CD4-positive, alpha-beta T cell (primary cell): ENCODE data around the gene GRIN3A. TPM values are rescaled to one million over a fixed set of nuclear protein-coding genes. Genes with fewer than 3 reads are reported as not detected.

Experiments
- ATAC-seq: fragments of 200-7000 bp; cut with Tn5 transposase; one replicate; pipeline ENCODE4 v1.10.0; 2022; ENCODE audit warnings: mild to moderate bottlenecking; ENCODE audit not compliant: poor library complexity
- CTCF ChIA-PET: fragments of 350-600 bp; sonication (Branson Sonifier 250); formaldehyde crosslinking; loops from one replicate; lab custom pipeline; 2021; ENCODE audit warnings: antibody characterized with exemption, inconsistent platforms; lab: Charles Lee
- POLR2A ChIA-PET: fragments of 350-600 bp; sonication (Branson Sonifier 250); formaldehyde crosslinking; loops from one replicate; lab custom pipeline; 2021; ENCODE audit warnings: antibody characterized with exemption, inconsistent platforms; lab: Charles Lee
- DNase-seq, 14 experiments: peaks; one replicate each; pipeline ENCODE4 v3.0.0-alpha.2; 2013 to 2020; ENCODE audit warnings: mixed read lengths in 2 of 14
- H3K27ac ChIP-seq, 2 donors: one replicate each; pipeline versions ENCODE4 v1.5.1 to v1.7.0; 2013; ENCODE audit warnings: low read length in 2 of 2, low read depth in 1 of 2, mild to moderate bottlenecking in 1 of 2
- H3K27me3 ChIP-seq, 2 experiments: 1 replicate in 1 of 2; 2 replicates in 1 of 2; pipeline versions ENCODE4 v1.6.1 to v1.7.0; 2013; ENCODE audit warnings: low read length in 2 of 2, control low read depth in 1 of 2, mild to moderate bottlenecking in 1 of 2, moderate library complexity in 1 of 2; ENCODE audit not compliant: insufficient read depth in 2 of 2, control insufficient read depth in 1 of 2
- H3K36me3 ChIP-seq: one replicate; pipeline ENCODE4 v1.6.1; 2013; ENCODE audit warnings: low read length, control low read depth; ENCODE audit not compliant: insufficient read depth
- H3K4me1 ChIP-seq: one replicate; pipeline ENCODE4 v1.6.1; 2013; ENCODE audit warnings: low read length, control low read depth; ENCODE audit not compliant: insufficient read depth
- H3K4me3 ChIP-seq: one replicate; pipeline ENCODE4 v1.5.1; 2013; ENCODE audit warnings: mild to moderate bottlenecking, low read length, moderate library complexity
- H3K9me3 ChIP-seq, 2 experiments: 1 replicate in 1 of 2; 2 replicates in 1 of 2; pipeline versions ENCODE4 v1.6.1 to v1.7.0; 2013; ENCODE audit warnings: low read length in 2 of 2, mild to moderate bottlenecking in 2 of 2, control low read depth in 1 of 2, moderate library complexity in 1 of 2; ENCODE audit not compliant: control insufficient read depth in 1 of 2, insufficient read depth in 1 of 2
- H3K27ac Mint-ChIP-seq: one replicate; pipeline ENCODE4 v1.8.0; 2020; ENCODE audit warnings: mixed read lengths
- H3K27me3 Mint-ChIP-seq: one replicate; pipeline ENCODE4 v1.8.0; 2021; ENCODE audit warnings: mixed read lengths
- H3K36me3 Mint-ChIP-seq: one replicate; pipeline ENCODE4 v1.8.0; 2021; ENCODE audit warnings: low read depth, mixed read lengths
- H3K4me1 Mint-ChIP-seq: one replicate; pipeline ENCODE4 v1.8.0; 2021; ENCODE audit warnings: low read depth, mixed read lengths
- H3K4me3 Mint-ChIP-seq: one replicate; pipeline ENCODE4 v1.8.0; 2020; ENCODE audit warnings: mild to moderate bottlenecking, mixed read lengths
- H3K9me3 Mint-ChIP-seq: one replicate; pipeline ENCODE4 v1.8.0; 2020; ENCODE audit warnings: mixed read lengths
- intact Hi-C, 2 experiments: fragments of 100-400 bp; cut with DNase I in 1 of 2; cut with micrococcal nuclease in 1 of 2; formaldehyde crosslinking; loops; one replicate each; pipeline versions ENCODE4 v1.15.1 to v1.9.0; 2023 to 2025; cut with DNase I, micrococcal nuclease
- total RNA-seq, 174 experiments: library from RNA in 2 of 174; stranded (reverse) in 2 of 174; gene quantifications; one replicate each; pipeline ENCODE4 v1.2.3 and lab custom pipeline; 2021 to 2026
- TF ChIP-seq, protein P1 (sequence below): fragments of 200-600 bp; IDR thresholded peaks from one replicate; pipeline ENCODE4 v1.8.0; 2022; ENCODE audit warnings: antibody characterized with exemption, mild to moderate bottlenecking

GRIN3A gene
- total RNA-seq, 2 experiments from 2014 or later = 0.03 TPM; not detected in 1

DNA sequence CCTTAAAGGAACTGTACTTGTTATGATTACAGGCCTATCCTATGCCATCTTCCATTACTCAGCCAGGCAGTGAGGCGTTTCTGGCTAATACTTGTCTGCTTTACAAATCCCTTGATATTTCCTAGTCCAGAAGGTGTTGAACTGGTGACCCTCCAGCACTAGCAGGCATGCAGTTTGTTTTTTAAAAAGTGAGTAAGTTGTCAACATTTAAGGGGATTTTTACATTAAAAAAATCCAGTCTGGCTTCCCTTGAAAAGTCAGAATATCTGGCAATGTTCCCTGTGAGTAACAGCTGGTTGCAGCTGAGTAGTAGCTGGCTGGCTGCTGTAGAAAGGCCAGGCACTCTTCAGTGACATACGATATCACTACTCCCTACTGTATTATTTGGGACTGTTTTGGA, 21.8 kb downstream of the GRIN3A start:
- no peaks in the 10 kb centered on the region for H3K27me3 ChIP-seq
- POLR2A ChIA-PET = no interaction called here
- H3K36me3 Mint-ChIP-seq = no peaks in the 10 kb centered on the region

DNA sequence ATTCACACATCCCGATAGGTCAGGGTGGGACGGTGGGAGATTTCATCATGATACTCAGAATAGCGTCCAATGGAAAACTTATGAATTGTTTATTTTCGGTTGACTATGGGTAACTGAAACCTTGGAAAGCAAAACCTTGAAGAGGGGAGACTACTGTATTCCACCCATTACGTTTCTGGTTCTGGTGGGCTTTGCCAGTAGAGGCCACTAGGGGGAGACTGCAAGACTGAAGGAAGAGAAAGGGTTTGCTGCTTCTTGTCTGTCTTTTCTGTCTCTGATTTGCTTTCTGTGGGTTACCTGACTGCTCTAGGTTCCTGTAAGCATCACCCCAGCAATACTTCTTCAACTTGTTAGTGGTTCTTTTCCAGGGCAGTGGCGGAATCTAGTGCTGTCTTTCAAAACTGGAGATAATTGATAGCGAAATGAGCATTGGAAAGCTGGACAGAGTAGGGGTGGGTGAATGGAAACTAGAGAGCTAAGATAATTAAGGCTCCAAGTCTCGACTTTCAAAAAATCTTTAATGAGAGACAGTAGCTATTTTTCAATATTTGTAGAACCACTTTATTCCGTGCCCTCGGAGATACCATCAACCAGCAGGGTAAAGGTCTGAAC, 27.0 kb downstream of the GRIN3A start:
- Mint-ChIP-seq H3K9me3 (no peaks in the 10 kb centered on the region), H3K27ac (no peak overlapping the region), H3K4me3 (no peak overlapping the region), H3K4me1 (no peaks in the 10 kb centered on the region), H3K27me3 (peaks cover 32% of the 10 kb centered on the region), H3K36me3 (no peaks in the 10 kb centered on the region)
- H3K27ac ChIP-seq = no peak overlapping the region
- H3K27me3 ChIP-seq = peaks cover 6% of the 10 kb centered on the region in 2 experiments
- POLR2A ChIA-PET = no interaction called here
- intact Hi-C loops = no loop called here
- TF ChIP-seq, protein P1, sequence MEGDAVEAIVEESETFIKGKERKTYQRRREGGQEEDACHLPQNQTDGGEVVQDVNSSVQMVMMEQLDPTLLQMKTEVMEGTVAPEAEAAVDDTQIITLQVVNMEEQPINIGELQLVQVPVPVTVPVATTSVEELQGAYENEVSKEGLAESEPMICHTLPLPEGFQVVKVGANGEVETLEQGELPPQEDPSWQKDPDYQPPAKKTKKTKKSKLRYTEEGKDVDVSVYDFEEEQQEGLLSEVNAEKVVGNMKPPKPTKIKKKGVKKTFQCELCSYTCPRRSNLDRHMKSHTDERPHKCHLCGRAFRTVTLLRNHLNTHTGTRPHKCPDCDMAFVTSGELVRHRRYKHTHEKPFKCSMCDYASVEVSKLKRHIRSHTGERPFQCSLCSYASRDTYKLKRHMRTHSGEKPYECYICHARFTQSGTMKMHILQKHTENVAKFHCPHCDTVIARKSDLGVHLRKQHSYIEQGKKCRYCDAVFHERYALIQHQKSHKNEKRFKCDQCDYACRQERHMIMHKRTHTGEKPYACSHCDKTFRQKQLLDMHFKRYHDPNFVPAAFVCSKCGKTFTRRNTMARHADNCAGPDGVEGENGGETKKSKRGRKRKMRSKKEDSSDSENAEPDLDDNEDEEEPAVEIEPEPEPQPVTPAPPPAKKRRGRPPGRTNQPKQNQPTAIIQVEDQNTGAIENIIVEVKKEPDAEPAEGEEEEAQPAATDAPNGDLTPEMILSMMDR = peak; percentile 50
- H3K4me3 ChIP-seq = no peak overlapping the region
- no peaks in the 10 kb centered on the region for H3K4me1 ChIP-seq
- ATAC-seq (no peak), DNase-seq (peak in 6 of 14 experiments; percentile 1 to 19 (median 4))
- H3K36me3 ChIP-seq = no peaks in the 10 kb centered on the region
- CTCF ChIA-PET = no interaction called here
- no peaks in the 10 kb centered on the region for H3K9me3 ChIP-seq

More for the DNA sequence above, 21.8 kb downstream of the GRIN3A start:
- H3K4me3 ChIP-seq = no peak overlapping the region
- H3K4me1 ChIP-seq = no peaks in the 10 kb centered on the region
- H3K4me3 Mint-ChIP-seq = no peak overlapping the region
- H3K27ac Mint-ChIP-seq = no peak overlapping the region
- CTCF ChIA-PET = no interaction called here
- H3K36me3 ChIP-seq = no peaks in the 10 kb centered on the region
- DNase-seq = no peak
- H3K9me3 ChIP-seq = no peaks in the 10 kb centered on the region
- H3K4me1 Mint-ChIP-seq = no peaks in the 10 kb centered on the region
- no peak for ATAC-seq
- TF ChIP-seq, protein P1 = no peak
- H3K9me3 Mint-ChIP-seq = no peaks in the 10 kb centered on the region
- intact Hi-C loops = no loop called here
- H3K27me3 Mint-ChIP-seq = peaks cover 28% of the 10 kb centered on the region
- no peak overlapping the region for H3K27ac ChIP-seq

DNA sequence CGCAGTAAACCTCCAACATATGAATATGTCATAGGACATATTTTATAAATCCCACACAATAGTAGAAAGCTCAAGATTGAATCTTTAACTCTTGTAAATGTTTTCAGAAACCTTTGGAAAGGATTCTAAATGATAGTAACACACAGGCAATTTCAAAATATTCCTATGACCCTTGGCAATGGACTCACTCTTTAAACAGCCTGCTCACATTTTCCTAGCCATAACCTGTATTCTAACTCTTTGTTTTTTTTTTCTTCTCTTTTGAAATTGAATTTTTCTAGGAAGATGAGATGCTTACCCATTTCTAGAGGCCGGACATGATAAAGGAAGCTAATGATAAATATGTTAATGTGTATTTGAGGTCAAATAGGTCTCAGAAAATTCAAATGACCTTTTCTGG, 29.6 kb downstream of the GRIN3A start:
- TF ChIP-seq, protein P1 = no peak
- CTCF ChIA-PET = interaction anchor here (0.6 kb wide), 1 partner anchor 1033 kb away, joined by 3 read pairs; no protein-coding TSS in a partner anchor
- POLR2A ChIA-PET = no interaction called here
- peaks cover 12% of the 10 kb centered on the region for H3K4me1 Mint-ChIP-seq
- H3K36me3 Mint-ChIP-seq = no peaks in the 10 kb centered on the region
- Histone ChIP-seq H3K9me3 (no peaks in the 10 kb centered on the region), H3K4me1 (peaks cover 7% of the 10 kb centered on the region), H3K4me3 (no peak overlapping the region), H3K36me3 (no peaks in the 10 kb centered on the region), H3K27me3 (peaks cover 6 to 12% of the 10 kb centered on the region in 2 experiments), H3K27ac (no peak overlapping the region)
- DNase-seq (no peak), ATAC-seq (no peak)
- H3K4me3 Mint-ChIP-seq = no peak overlapping the region
- peaks cover 50% of the 10 kb centered on the region for H3K27me3 Mint-ChIP-seq
- H3K9me3 Mint-ChIP-seq = no peaks in the 10 kb centered on the region
- intact Hi-C loops = no loop called here
- no peak overlapping the region for H3K27ac Mint-ChIP-seq
